GM10248 (cell line): ENCODE measurements around the gene LRRC18.

Experiments
- CTCF ChIA-PET: fragments of 300-600 bp; sonication (Branson Sonifier 250); formaldehyde crosslinking; extraction: SDS; loops from one replicate; lab custom pipeline; 2021; ENCODE audit warnings: antibody characterized with exemption; lab: Yijun Ruan, JAX
- POLR2A ChIA-PET: fragments of 350-650 bp; sonication (Branson Sonifier 250); formaldehyde crosslinking; extraction: SDS; loops from one replicate; lab custom pipeline; 2020; ENCODE audit warnings: antibody characterized with exemption; lab: Yijun Ruan, JAX
- DNase-seq: peaks from one replicate; pipeline ENCODE4 v3.0.0; 2012; ENCODE audit errors: extremely low spot score
- CTCF ChIP-seq: IDR thresholded peaks from 2 replicates; pipeline ENCODE4 v1.5.1; 2012; ENCODE audit warnings: mild to moderate bottlenecking, low read depth; ENCODE audit errors: extremely low read depth, missing control alignments, control extremely low read depth

LRRC18 gene

GRCh38 chr10:48907730-48908129 lies 31.9 kb downstream of the LRRC18 start:
- ChIA-PET CTCF (interaction anchor here (0.7 to 1.3 kb wide), 4 partner anchors 12 to 252 kb away, joined by 3 to 7 read pairs (median 4); no protein-coding TSS in a partner anchor), POLR2A (no interaction called here)

GRCh38 chr10:48906841-48907240 lies 32.8 kb downstream of the LRRC18 start:
- no peak for TF ChIP-seq CTCF
- ChIA-PET POLR2A (no interaction called here), CTCF (no interaction called here)
- DNase-seq, result no peak

More at GRCh38 chr10:48907730-48908129, 31.9 kb downstream of the LRRC18 start:
- no peak for TF ChIP-seq CTCF
- peak; percentile 57 for DNase-seq

- DNase-seq, result no peak
- ChIA-PET POLR2A (no interaction called here), CTCF (interaction anchor here (1.1 to 2.5 kb wide), 2 partner anchors 33 to 249 kb away, joined by 3 to 7 read pairs; no protein-coding TSS in a partner anchor)
- TF ChIP-seq CTCF, result no peak
Observed at GRCh38 chr10:48905311-48905710, 34.3 kb downstream of the LRRC18 start.

- POLR2A ChIA-PET, result no interaction called here
- TF ChIP-seq CTCF, result no peak
- CTCF ChIA-PET, result interaction anchor here (0.9 to 2.5 kb wide), 3 partner anchors 9 to 249 kb away, joined by 3 to 7 read pairs (median 3); no protein-coding TSS in a partner anchor
- DNase-seq, result no peak
Observed at GRCh38 chr10:48904861-48905260, 34.8 kb downstream of the LRRC18 start.

- POLR2A ChIA-PET, result no interaction called here
- no peak for DNase-seq
- CTCF ChIA-PET, result interaction anchor here (0.7 kb wide), 1 partner anchor 10 kb away, joined by 3 read pairs; no protein-coding TSS in a partner anchor
- no peak for TF ChIP-seq CTCF
Observed at GRCh38 chr10:48903151-48903550, 36.5 kb downstream of the LRRC18 start.

GRCh38 chr10:48902096-48902495 lies 37.5 kb downstream of the LRRC18 start:
- no peak for TF ChIP-seq CTCF
- ChIA-PET POLR2A (no interaction called here), CTCF (interaction anchor here (1.2 kb wide), 1 partner anchor 13 kb away, joined by 3 read pairs; no protein-coding TSS in a partner anchor)
- no peak for DNase-seq

GRCh38 chr10:48901319-48901718 lies 38.3 kb downstream of the LRRC18 start:
- no peak for DNase-seq
- TF ChIP-seq CTCF, result no peak
- POLR2A ChIA-PET, result no interaction called here
- CTCF ChIA-PET, result no interaction called here
